Measurements from ENCODE around the gene ABCA7. TPM values are rescaled to one million over a fixed set of nuclear protein-coding genes. Genes with fewer than 3 reads are reported as not detected.

Gene ABCA7
- total RNA-seq, 1 experiment from 2014 or later = 0.82 TPM

DNA sequence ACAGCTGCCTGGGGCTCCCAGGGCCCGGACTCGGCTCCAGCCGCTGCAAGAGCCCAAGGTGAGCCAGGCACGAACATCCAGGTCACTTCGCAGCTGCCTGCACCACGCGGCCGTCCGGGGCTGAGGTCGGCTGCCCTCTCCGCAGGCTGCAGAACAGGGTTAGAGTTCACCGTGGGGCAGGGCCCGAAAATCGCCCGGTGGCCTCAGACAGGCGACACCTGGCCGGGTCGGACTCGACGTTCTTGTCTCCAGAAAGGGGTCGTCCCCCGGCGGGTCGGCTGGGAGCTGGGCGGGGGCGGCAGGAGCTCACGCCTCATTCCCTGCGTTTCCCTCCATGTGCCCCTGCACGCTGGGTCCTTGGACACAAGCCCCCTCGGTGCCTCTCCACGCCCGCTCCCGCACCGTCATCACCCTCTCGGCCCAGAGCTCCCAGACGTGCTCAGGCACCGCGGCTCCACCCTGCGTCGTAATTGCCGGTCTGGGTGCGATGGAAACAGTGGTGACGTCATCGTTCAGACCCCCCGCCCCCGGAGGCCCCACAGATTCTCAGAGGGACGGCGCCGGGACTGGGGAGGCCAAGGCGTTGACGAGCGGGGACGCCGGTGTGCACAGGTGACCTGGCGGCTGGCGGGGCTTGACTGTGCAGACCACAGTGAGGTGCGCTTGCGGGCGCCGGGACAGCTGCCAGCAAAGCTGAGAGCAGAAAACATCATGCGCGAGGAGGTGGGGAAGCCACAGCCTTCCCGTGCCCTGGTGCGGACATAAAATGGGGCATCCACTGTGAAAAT, 43.7 kb upstream of the ABCA7 start:
- Histone ChIP-seq H3K27me3 (replicated peaks) (peaks cover 57% of the 10 kb centered on the region), H3K27ac (no peak overlapping the region), H3K4me3 (no peak overlapping the region), H3K9me3 (replicated peaks) (peaks cover 3% of the 10 kb centered on the region; the same call in 1 of the 2 replicates), H3K4me1 (replicated peaks) (peaks cover 19% of the 10 kb centered on the region), H3K36me3 (peaks cover 24% of the 10 kb centered on the region)
- DNase-seq (ENCODE audit: low read depth in 1 of 2, low spot score in 2 of 2) = no peak

DNA sequence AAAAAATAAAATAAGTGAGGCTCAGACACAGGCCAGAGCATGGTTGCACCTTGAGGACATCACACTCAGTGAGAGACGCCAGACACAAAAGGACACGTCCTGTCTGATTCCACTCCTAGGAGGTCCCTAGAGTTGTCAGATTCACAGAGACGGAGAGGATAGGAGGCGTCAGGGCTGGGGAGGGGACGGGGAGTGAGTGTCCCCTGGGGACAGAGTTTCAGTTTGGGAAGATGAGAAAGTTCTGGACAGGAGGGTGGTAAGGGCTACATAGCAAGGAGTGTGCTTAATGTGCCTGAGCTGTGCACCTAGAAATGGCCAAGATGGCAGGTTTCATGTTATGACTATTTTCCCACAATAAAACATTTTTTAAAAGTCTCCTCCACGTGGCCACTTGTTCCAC, 41.8 kb upstream of the ABCA7 start:
- Histone ChIP-seq H3K27me3 (replicated peaks) (peaks cover 72% of the 10 kb centered on the region), H3K27ac (no peak overlapping the region), H3K9me3 (replicated peaks) (peaks cover 3% of the 10 kb centered on the region; the same call in 1 of the 2 replicates), H3K4me3 (no peak overlapping the region), H3K4me1 (replicated peaks) (peaks cover 24% of the 10 kb centered on the region), H3K36me3 (peaks cover 11% of the 10 kb centered on the region)
- no peak for DNase-seq (ENCODE audit: low read depth in 1 of 2, low spot score in 2 of 2)

DNA sequence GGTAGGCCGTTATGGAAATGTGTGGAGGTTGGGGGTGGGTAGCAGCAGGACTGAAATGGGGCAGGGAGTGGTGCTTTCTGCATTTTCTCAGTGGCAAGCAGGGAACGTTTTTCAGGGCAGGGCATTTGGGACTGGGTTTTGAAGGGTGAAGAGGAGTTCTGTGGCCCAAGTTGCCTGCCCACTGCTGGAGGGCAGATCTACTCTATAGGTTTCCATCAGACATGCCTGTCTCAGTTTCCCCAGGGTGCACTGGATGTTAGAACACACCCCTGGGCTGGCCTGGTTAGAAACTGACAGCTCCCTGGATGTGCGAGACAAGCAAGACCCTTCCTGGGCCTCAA, 40.6 kb upstream of the ABCA7 start:
- no peak for DNase-seq (ENCODE audit: low read depth in 1 of 2, low spot score in 2 of 2)
- Histone ChIP-seq H3K4me3 (no peak overlapping the region), H3K27me3 (replicated peaks) (peaks cover 85% of the 10 kb centered on the region), H3K27ac (no peak overlapping the region), H3K4me1 (replicated peaks) (peaks cover 24% of the 10 kb centered on the region), H3K36me3 (peaks cover 4% of the 10 kb centered on the region), H3K9me3 (replicated peaks) (peaks cover 3% of the 10 kb centered on the region; the same call in 1 of the 2 replicates)

DNA sequence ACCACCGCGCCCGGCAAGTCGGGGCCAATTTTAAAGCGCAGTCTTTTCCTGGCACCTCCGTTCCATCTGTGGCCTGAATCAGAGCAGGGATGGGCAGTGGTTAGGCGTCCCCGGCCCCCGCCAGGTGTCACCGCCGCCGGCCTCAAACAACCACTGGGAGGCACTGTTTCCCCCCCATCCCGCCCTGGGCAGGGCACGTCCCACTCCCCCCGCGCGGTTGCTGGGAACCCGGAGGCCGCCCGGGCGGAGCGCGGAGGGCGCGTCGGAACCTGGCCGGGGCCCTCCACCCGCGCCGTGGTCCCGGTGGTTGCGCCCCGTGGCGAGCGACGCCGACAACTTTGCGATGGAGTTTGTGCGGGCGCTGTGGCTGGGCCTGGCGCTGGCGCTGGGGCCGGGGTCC, 39.8 kb upstream of the ABCA7 start, which contains the start of gene GRIN3B:
Gene GRIN3B, plus strand, starts transcription at position 325 of the 400 bp plus-strand sequence. Its CDS starts 19 bp downstream, at position 344.
- Histone ChIP-seq H3K4me1 (replicated peaks) (peaks cover 24% of the 10 kb centered on the region), H3K27me3 (replicated peaks) (peaks cover 87% of the 10 kb centered on the region), H3K36me3 (no peaks in the 10 kb centered on the region; the same call in 1 of the 2 replicates), H3K27ac (no peak within 1 kb of the TSS), H3K9me3 (replicated peaks) (peaks cover 3% of the 10 kb centered on the region; the same call in 1 of the 2 replicates), H3K4me3 (no peak within 1 kb of the TSS)
- DNase-seq (ENCODE audit: low read depth in 1 of 2, low spot score in 2 of 2) = peak in 1 of 2 experiments; percentile 66

DNA sequence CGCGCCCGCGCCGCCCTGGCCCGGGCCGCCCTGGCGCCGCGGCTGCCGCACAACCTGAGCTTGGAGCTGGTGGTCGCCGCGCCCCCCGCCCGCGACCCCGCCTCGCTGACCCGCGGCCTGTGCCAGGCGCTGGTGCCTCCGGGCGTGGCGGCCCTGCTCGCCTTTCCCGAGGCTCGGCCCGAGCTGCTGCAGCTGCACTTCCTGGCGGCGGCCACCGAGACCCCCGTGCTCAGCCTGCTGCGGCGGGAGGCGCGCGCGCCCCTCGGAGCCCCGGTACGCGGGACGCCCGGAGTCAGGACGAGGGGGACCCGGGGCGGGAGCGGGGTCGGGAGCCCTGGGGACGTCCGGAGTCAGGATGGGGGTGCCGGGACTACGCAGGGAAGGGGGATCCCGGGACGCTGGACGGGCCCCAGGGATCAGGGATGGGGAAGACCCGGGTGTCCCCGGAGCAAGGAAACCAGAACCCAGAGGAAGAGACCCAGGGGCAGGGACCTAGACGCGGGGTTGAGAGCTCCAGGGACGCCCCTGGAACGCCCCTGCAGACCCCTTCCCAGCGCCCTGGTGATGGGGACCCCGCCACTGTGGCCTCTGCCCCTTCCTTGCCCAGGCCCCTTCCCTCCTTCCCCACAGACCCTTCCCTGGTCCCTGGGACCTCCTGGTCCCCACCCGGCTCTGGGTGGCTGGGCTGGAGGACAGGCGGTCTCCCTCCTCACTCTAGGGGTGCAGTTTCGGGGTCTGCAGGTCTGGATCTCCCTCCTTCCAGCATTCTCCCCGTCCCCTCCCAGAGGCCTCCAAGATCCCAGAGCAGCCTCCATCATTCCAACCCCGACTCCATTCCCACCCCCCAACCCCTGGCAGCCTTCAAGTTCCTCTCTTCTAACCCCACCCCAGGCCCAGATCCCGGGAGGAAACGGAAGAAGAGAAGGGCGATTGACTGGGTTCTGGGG, 39.0 kb upstream of the ABCA7 start:
- Histone ChIP-seq H3K27ac (no peak overlapping the region), H3K4me1 (replicated peaks) (peaks cover 24% of the 10 kb centered on the region), H3K36me3 (no peaks in the 10 kb centered on the region; the same call in 1 of the 2 replicates), H3K27me3 (replicated peaks) (peaks cover 83% of the 10 kb centered on the region), H3K4me3 (no peak overlapping the region), H3K9me3 (replicated peaks) (peaks cover 3% of the 10 kb centered on the region; the same call in 1 of the 2 replicates)
- DNase-seq (ENCODE audit: low read depth in 1 of 2, low spot score in 2 of 2) = no peak

DNA sequence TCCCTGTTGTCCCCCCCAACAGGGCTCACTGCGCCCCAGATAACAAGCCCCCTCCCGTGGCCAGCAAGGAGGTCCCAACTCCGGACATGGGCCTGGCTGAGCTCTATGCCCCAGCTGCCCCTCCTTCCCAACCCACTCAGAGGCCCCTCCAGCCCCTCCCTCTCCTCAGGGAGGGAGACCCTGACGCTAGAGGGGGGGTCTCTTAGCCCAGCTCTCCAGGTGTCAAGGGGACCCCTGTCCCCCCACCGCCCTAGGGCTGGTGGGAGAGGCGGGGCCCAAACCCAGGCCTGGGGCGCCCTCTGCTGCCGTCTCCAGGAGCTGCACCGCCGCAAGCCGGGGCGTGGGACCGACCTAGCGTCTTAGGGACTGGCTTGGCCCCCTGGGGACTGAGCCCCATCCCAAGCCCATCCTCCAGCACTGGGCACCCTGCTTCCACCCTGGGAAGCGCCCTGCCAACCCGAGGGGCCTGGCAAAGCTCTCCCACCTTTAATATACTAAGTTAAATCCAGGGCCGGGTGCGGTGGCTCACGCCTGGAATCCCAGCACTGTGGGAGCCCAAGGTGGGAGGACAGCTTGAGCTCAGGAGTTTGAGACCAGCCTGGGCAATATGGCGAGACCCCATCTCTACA, 38.3 kb upstream of the ABCA7 start:
- H3K27ac ChIP-seq = no peak overlapping the region
- H3K4me3 ChIP-seq = no peak overlapping the region
- DNase-seq (ENCODE audit: low read depth in 1 of 2, low spot score in 2 of 2) = peak in 1 of 2 experiments; percentile 57

DNA sequence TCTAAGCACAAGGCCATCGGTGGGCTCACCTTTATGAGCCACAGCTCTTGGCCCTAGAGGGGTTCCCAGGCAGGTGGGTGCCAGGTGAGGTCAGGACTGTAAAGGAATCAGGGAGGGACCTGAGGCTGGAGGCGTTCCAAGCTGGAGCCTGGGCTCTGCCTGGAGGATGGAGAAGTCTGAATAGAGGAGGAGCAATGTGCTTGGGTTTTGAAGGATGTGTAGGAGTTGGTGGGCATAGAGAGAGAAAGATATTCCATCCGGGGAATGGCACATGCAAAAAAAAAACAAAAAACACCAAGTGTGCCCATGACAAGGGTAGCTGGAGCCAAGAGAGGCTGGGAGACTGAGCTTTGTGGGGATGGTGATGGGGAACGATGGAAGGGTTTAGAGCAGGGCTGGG, 37.3 kb upstream of the ABCA7 start:
- Histone ChIP-seq H3K9me3 (replicated peaks) (no peaks in the 10 kb centered on the region), H3K36me3 (no peaks in the 10 kb centered on the region), H3K27ac (no peak overlapping the region), H3K27me3 (replicated peaks) (peaks cover 66% of the 10 kb centered on the region), H3K4me3 (no peak overlapping the region), H3K4me1 (replicated peaks) (peaks cover 17% of the 10 kb centered on the region)
- no peak for DNase-seq (ENCODE audit: low read depth in 1 of 2, low spot score in 2 of 2)

More for the DNA sequence above, 38.3 kb upstream of the ABCA7 start:
- Histone ChIP-seq H3K27me3 (replicated peaks) (peaks cover 75% of the 10 kb centered on the region), H3K9me3 (replicated peaks) (peaks cover under 1% of the 10 kb centered on the region; the same call in 1 of the 2 replicates), H3K4me1 (replicated peaks) (peaks cover 17% of the 10 kb centered on the region), H3K36me3 (no peaks in the 10 kb centered on the region)

DNA sequence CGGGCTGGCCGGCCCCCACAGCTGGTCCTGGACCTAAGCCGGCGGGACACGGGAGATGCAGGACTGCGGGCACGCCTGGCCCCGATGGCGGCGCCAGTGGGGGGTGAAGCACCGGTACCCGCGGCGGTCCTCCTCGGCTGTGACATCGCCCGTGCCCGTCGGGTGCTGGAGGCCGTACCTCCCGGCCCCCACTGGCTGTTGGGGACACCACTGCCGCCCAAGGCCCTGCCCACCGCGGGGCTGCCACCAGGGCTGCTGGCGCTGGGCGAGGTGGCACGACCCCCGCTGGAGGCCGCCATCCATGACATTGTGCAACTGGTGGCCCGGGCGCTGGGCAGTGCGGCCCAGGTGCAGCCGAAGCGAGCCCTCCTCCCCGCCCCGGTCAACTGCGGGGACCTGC, 36.6 kb upstream of the ABCA7 start:
- H3K27me3 ChIP-seq (replicated peaks) = peaks cover 59% of the 10 kb centered on the region
- H3K27ac ChIP-seq = no peak overlapping the region
- DNase-seq (ENCODE audit: low read depth in 1 of 2, low spot score in 2 of 2) = no peak
- H3K9me3 ChIP-seq (replicated peaks) = no peaks in the 10 kb centered on the region
- no peak overlapping the region for H3K4me3 ChIP-seq
- H3K4me1 ChIP-seq (replicated peaks) = peaks cover 17% of the 10 kb centered on the region
- no peaks in the 10 kb centered on the region for H3K36me3 ChIP-seq

DNA sequence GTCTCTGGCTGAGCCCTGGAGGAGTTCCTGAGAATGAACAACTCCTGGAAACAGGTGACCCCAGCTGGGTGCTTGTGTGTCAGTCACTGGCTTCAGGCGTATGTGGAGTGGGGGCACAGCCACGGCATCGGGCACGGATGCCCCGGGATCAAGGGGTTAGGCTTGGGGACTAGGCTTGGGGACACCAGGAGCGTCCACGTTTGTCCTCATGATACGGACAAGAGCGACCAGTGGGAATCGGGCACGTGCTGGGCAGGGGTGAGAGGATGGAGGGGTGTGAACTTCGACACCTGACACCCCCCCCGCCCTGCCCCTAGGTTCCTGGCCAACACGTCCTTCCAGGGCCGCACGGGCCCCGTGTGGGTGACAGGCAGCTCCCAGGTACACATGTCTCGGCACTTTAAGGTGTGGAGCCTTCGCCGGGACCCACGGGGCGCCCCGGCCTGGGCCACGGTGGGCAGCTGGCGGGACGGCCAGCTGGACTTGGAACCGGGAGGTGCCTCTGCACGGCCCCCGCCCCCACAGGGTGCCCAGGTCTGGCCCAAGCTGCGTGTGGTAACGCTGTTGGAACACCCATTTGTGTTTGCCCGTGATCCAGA, 35.6 kb upstream of the ABCA7 start:
- no peak for DNase-seq (ENCODE audit: low read depth in 1 of 2, low spot score in 2 of 2)
- Histone ChIP-seq H3K36me3 (peaks cover 10% of the 10 kb centered on the region; the same call in 1 of the 2 replicates), H3K27me3 (replicated peaks) (peaks cover 49% of the 10 kb centered on the region), H3K9me3 (replicated peaks) (no peaks in the 10 kb centered on the region), H3K4me3 (no peak overlapping the region), H3K27ac (no peak overlapping the region), H3K4me1 (replicated peaks) (peaks cover 17% of the 10 kb centered on the region)

DNA sequence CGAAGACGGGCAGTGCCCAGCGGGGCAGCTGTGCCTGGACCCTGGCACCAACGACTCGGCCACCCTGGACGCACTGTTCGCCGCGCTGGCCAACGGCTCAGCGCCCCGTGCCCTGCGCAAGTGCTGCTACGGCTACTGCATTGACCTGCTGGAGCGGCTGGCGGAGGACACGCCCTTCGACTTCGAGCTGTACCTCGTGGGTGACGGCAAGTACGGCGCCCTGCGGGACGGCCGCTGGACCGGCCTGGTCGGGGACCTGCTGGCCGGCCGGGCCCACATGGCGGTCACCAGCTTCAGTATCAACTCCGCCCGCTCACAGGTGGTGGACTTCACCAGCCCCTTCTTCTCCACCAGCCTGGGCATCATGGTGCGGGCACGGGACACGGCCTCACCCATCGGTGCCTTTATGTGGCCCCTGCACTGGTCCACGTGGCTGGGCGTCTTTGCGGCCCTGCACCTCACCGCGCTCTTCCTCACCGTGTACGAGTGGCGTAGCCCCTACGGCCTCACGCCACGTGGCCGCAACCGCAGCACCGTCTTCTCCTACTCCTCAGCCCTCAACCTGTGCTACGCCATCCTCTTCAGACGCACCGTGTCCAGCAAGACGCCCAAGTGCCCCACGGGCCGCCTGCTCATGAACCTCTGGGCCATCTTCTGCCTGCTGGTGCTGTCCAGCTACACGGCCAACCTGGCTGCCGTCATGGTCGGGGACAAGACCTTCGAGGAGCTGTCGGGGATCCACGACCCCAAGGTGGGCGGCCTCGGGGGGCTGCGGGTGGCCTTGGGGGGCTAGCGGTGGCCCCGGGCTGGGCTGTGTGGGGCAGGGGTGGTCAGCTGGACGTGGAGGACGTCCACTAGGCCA, 34.9 kb upstream of the ABCA7 start:
- Histone ChIP-seq H3K4me1 (replicated peaks) (peaks cover 15% of the 10 kb centered on the region), H3K27ac (no peak overlapping the region), H3K4me3 (no peak overlapping the region), H3K27me3 (replicated peaks) (peaks cover 41% of the 10 kb centered on the region), H3K9me3 (replicated peaks) (no peaks in the 10 kb centered on the region), H3K36me3 (peaks cover 17% of the 10 kb centered on the region)
- no peak for DNase-seq (ENCODE audit: low read depth in 1 of 2, low spot score in 2 of 2)

DNA sequence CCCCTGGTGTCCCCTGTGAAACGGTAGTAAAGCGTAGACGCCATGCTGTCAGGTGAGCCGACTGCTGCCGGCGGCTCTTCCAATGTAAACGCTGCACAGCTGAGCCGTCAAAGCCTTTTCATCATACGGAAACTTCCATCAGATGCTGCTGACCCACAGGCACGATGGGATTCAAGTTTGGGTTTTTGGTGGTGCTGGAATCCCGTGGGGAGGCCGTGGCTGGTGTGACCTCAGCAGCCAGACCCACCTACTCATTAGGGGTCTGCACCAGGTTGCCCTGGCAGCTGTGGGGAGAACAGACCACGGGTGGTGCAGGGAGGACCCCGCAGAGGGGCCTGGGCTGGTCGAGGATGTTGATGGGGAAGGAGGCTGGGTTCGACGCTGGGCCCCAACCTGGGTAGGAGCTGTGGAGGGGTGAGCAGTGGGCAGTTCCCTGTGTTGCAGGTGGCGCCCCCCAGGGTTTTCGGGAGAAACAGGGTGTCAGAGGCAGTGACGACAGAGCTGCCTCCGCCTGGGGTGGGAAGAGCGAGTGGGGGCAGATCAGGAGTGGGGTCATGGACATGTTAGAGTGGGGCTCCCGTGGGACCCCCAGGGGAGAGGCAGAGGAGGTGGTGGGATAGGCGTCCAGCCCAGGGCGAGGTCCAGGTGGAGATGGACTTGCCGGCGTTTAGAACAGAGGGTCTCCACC, 33.1 kb upstream of the ABCA7 start:
- Histone ChIP-seq H3K9me3 (replicated peaks) (no peaks in the 10 kb centered on the region), H3K27ac (no peak overlapping the region), H3K4me1 (replicated peaks) (peaks cover under 1% of the 10 kb centered on the region), H3K36me3 (peaks cover 31% of the 10 kb centered on the region), H3K4me3 (no peak overlapping the region), H3K27me3 (replicated peaks) (peaks cover 25% of the 10 kb centered on the region)
- no peak for DNase-seq (ENCODE audit: low read depth in 1 of 2, low spot score in 2 of 2)

All from SJSA1 (cell line).